K562 (cell line): ENCODE data around the gene SCAP. TPM values are rescaled to one million over a fixed set of nuclear protein-coding genes. Genes with fewer than 3 reads are reported as not detected.
"Not testable (repeated sequence)": the region's sequence is repeated elsewhere in the genome, so short reads cannot be mapped to it uniquely, and the experiment has no call there.

Experiments used
- ATAC-seq: fragments of 200-7000 bp; cut with Tn5 transposase; 3 replicates; pipeline ENCODE4 v1.9.1; 2020; ENCODE audit warnings: moderate library complexity
- BruUV-seq: library from RNA; stranded (reverse); fragments of 400-500 nt; replicated peaks from 2 replicates; lab custom pipeline; 2021; lab: Mats Ljungman, UMichigan
- CTCF ChIA-PET: fragments of 300-600 bp; formaldehyde crosslinking; extraction: SDS; loops from one replicate; lab custom pipeline; 2021; ENCODE audit warnings: low intra/inter-chr PET ratio; lab: Yijun Ruan, JAX
- POLR2A ChIA-PET: fragments of 300-600, 350-650 bp; sonication (Branson Sonifier 250); formaldehyde crosslinking; extraction: SDS; loops from one replicate; lab custom pipeline; 2021; ENCODE audit warnings: antibody characterized with exemption, inconsistent platforms; lab: Yijun Ruan, JAX
- DNase-seq, 4 experiments: peaks; one replicate each; pipeline versions ENCODE4 v3.0.0 to v3.0.0-alpha.2; 2011 to 2018; ENCODE audit warnings: low spot score in 3 of 4, mixed read lengths in 3 of 4; ENCODE audit errors: extremely low read depth in 1 of 4
- FAIRE-seq: peaks from 2 replicates; lab custom pipeline; 2011; peaks lifted over from hg19 to GRCh38; lab: Jason Lieb, UNC
- H2AFZ ChIP-seq: 2 replicates; pipeline ENCODE4 v1.6.0; 2011; ENCODE audit warnings: low read depth, low read length, control low read depth, inconsistent platforms
- H3K27ac ChIP-seq: fragments of 200-600 bp; 3 replicates; pipeline ENCODE4 v1.8.0; 2011; ENCODE audit warnings: low read depth, mild to moderate bottlenecking, control low read depth, inconsistent platforms, low read length, moderate library complexity, mixed read lengths; ENCODE audit errors: extremely low read depth
- H3K27me3 ChIP-seq, 2 experiments: fragments of 300-600 bp in 1 of 2; 2 replicates in 1 of 2; 3 replicates in 1 of 2; pipeline versions ENCODE4 v1.6.0 to v1.8.0; 2011; ENCODE audit warnings: inconsistent platforms in 2 of 2, low read length in 2 of 2, mild to moderate bottlenecking in 1 of 2, mixed read lengths in 1 of 2, moderate library complexity in 1 of 2; ENCODE audit not compliant: control insufficient read depth in 2 of 2, insufficient read depth in 2 of 2
- H3K36me3 ChIP-seq: fragments of 300-600 bp; 3 replicates; pipeline ENCODE4 v1.8.0; 2011; ENCODE audit warnings: mild to moderate bottlenecking, low read length, inconsistent platforms; ENCODE audit not compliant: control insufficient read depth, insufficient read depth
- H3K4me1 ChIP-seq, 2 experiments: fragments of 200-600 bp in 1 of 2; replicated peaks in 1 of 2; 2 replicates in 1 of 2; 3 replicates in 1 of 2; pipeline versions ENCODE4 v1.5.1 to v1.8.0; 2011; ENCODE audit warnings: inconsistent platforms in 2 of 2, low read length in 2 of 2, mild to moderate bottlenecking in 1 of 2, mixed read lengths in 1 of 2, moderate library complexity in 1 of 2; ENCODE audit not compliant: control insufficient read depth in 2 of 2, insufficient read depth in 2 of 2
- H3K4me2 ChIP-seq: 2 replicates; pipeline ENCODE4 v1.6.1; 2011; ENCODE audit warnings: low read length, control low read depth, inconsistent platforms, mixed read lengths; ENCODE audit not compliant: insufficient read depth
- H3K4me3 ChIP-seq: fragments of 200-600 bp; sonication (generic), shearing (Covaris generic); 2 replicates; pipeline ENCODE4 v1.5.1; 2016; ENCODE audit warnings: control low read depth, inconsistent platforms
- H3K79me2 ChIP-seq: fragments of 200-600 bp; 3 replicates; pipeline ENCODE4 v1.8.0; 2011; ENCODE audit warnings: low read length, inconsistent platforms; ENCODE audit not compliant: control insufficient read depth, insufficient read depth
- H3K9ac ChIP-seq, 2 experiments: 2 replicates each; pipeline versions ENCODE4 v1.6.0 to v1.6.1; 2011; ENCODE audit warnings: low read depth in 2 of 2, low read length in 2 of 2, control low read depth in 1 of 2, inconsistent platforms in 1 of 2, mild to moderate bottlenecking in 1 of 2, mixed read lengths in 1 of 2; ENCODE audit not compliant: insufficient read depth in 1 of 2
- H3K9me1 ChIP-seq: one replicate; pipeline ENCODE4 v1.6.0; 2011; ENCODE audit warnings: inconsistent platforms, mild to moderate bottlenecking, low read length, moderate library complexity; ENCODE audit not compliant: control insufficient read depth, insufficient read depth
- H3K9me3 ChIP-seq: replicated peaks from 2 replicates; pipeline ENCODE4 v1.5.1; 2011; ENCODE audit warnings: low read depth, low read length, inconsistent platforms; ENCODE audit not compliant: control insufficient read depth, insufficient read depth
- H4K20me1 ChIP-seq: replicated peaks from 2 replicates; pipeline ENCODE4 v1.6.1; 2011; ENCODE audit warnings: low read length, inconsistent platforms, mixed read lengths; ENCODE audit not compliant: control insufficient read depth, insufficient read depth
- ATF7 ChIP-seq: fragments of 450-650 bp; IDR thresholded peaks from 2 replicates; pipeline ENCODE4 v1.7.1; 2014; ENCODE audit warnings: mild to moderate bottlenecking, moderate library complexity
- CEBPB ChIP-seq: fragments of 450-650 bp; IDR thresholded peaks from 2 replicates; pipeline ENCODE4 v1.6.1; 2016; ENCODE audit warnings: missing genetic modification characterization, missing compliant biosample characterization
- CEBPG ChIP-seq, 3 experiments: fragments of 200-800 bp in 1 of 3; sonication (Bioruptor generic) in 1 of 3; sonication (generic) in 1 of 3; formaldehyde crosslinking in 1 of 3; IDR thresholded peaks in 2 of 3; conservative IDR thresholded peaks in 1 of 3; 2 replicates each; pipeline versions ENCODE4 v1.6.1 to v1.8.0; 2016 to 2022; ENCODE audit warnings: missing compliant biosample characterization in 2 of 3, missing genetic modification characterization in 2 of 3, mild to moderate bottlenecking in 1 of 3, missing genetic modification reagents in 1 of 3
- WGBS: fragments of 100-300 bp; shearing (Covaris generic); methylation state at CpG from one replicate; pipeline ENCODE4 v1.1.6; 2016; ENCODE audit warnings: low coverage, mixed read lengths; ENCODE audit not compliant: insufficient coverage; ENCODE audit errors: missing lambda C conversion rate; 5-methylcytosine and 5-hydroxymethylcytosine counted together
- in situ Hi-C: fragments of 300-500 bp; cut with MboI; formaldehyde crosslinking; loops from 4 replicates; pipeline ENCODE4 v1.15.0; 2018; ENCODE audit warnings: inconsistent platforms, mixed read lengths
- intact Hi-C: fragments of 100-400 bp; cut with micrococcal nuclease; formaldehyde crosslinking; loops from 2 replicates; pipeline ENCODE4 v1.14.2; 2022
- polyA plus RNA-seq, 8 experiments: library from polyadenylated mRNA; depleted of rRNA in 4 of 8; stranded (reverse) in 5 of 8; unstranded in 3 of 8; fragments of >200 nt; fragmentation: Nextera tagmentation in 2 of 8; fragmentation: Illumina TruSeq in 1 of 8; extraction: Ambion mirVana in 2 of 8; extraction: Trizol in 1 of 8; gene quantifications; 2 replicates each; pipeline versions ENCODE4 v1.2.1 to v1.2.3, GENCODE V29; 2011 to 2014; ENCODE audit warnings: inconsistent platforms in 1 of 8, missing spikeins in 1 of 8
- total RNA-seq, 7 experiments: library from RNA; depleted of rRNA in 6 of 7; stranded (reverse); fragments of >200 nt in 6 of 7; fragmentation: Illumina TruSeq in 2 of 7; extraction: Trizol in 2 of 7; gene quantifications; 2 replicates each; pipeline versions ENCODE4 v1.2.1 to v1.2.3, GENCODE V29; 2011 to 2021; ENCODE audit warnings: low replicate concordance in 1 of 7
- TF ChIP-seq, protein P1 (sequence below), 2 experiments: IDR thresholded peaks; 2 replicates each; pipeline ENCODE4 v1.6.1; 2011; ENCODE audit warnings: borderline replicate concordance in 1 of 2, control low read depth in 1 of 2, low read depth in 1 of 2, low read length in 1 of 2, mild to moderate bottlenecking in 1 of 2, mixed read lengths in 1 of 2, moderate library complexity in 1 of 2; ENCODE audit not compliant: insufficient read depth in 1 of 2, insufficient read length in 1 of 2, poor library complexity in 1 of 2, severe bottlenecking in 1 of 2; ENCODE audit errors: extremely low read depth in 1 of 2
- TF ChIP-seq, protein P2 (sequence below): fragments of 450-650 bp; IDR thresholded peaks from 2 replicates; pipeline ENCODE4 v1.7.0; 2016; ENCODE audit warnings: borderline replicate concordance

The SCAP gene
- total and polyA plus RNA-seq, 9 of the 15 experiments (the other 6 are each of a cell fraction or from before 2014, with no cell fraction given) = 2.6 to 104 (median 37.8) TPM

DNA sequence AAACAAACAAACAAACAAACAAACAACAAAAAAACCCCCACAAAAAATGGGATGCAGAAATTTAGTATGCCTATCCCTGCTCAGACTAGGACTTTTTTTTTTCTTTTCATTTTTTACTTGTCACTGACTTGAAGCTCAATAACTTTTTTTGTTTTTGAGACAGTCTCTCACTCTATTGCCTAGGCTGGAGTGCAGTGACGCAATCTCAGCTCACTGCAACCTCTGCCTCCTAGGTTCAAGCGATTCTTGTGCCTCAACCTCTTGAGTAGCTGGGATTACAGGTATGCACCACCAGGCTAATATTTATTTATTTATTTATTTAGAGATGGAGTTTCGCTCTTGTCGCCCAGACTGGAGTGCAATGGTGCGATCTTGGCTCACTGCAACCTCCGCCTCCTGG lies 29.5 kb upstream of the SCAP start:
- H3K9me3 ChIP-seq; H3K4me2 ChIP-seq; H3K4me3 ChIP-seq; ATAC-seq; H3K9me1 ChIP-seq; in situ Hi-C loops; intact Hi-C loops; H3K9ac ChIP-seq; H3K79me2 ChIP-seq; H3K27me3 ChIP-seq; DNase-seq; H4K20me1 ChIP-seq; H3K27ac ChIP-seq; BruUV-seq; FAIRE-seq; H2AFZ ChIP-seq; TF ChIP-seq CEBPG (CRISPR knock-in tag; IDR thresholded peaks at IDR 0.05): not testable (repeated sequence)
- CTCF ChIA-PET = interaction anchor here (0.6 kb wide), 1 partner anchor 17 kb away, joined by 3 read pairs; no protein-coding TSS in a partner anchor
- POLR2A ChIA-PET = interaction anchor here (1.4 to 2.0 kb wide), 3 partner anchors 10 to 26 kb away, joined by 5 to 7 read pairs (median 6); no protein-coding TSS in a partner anchor
- Histone ChIP-seq H3K36me3 (peaks cover 76% of the 10 kb centered on the region), H3K4me1 (peaks cover 14 to 17% of the 10 kb centered on the region in 2 experiments; a peak in 4 of 5 replicates)
- 94% methylated on average over 6 of the region's 6 CpGs for WGBS
- peak; percentile 81 for TF ChIP-seq CEBPB (tag)
- peak; percentile 22 to 55; a peak in 3 of 4 replicates for TF ChIP-seq CEBPG (tag; conservative IDR thresholded peaks at IDR 0.05 in 1 of 2, IDR thresholded peaks at IDR 0.05 in 1 of 2)

DNA sequence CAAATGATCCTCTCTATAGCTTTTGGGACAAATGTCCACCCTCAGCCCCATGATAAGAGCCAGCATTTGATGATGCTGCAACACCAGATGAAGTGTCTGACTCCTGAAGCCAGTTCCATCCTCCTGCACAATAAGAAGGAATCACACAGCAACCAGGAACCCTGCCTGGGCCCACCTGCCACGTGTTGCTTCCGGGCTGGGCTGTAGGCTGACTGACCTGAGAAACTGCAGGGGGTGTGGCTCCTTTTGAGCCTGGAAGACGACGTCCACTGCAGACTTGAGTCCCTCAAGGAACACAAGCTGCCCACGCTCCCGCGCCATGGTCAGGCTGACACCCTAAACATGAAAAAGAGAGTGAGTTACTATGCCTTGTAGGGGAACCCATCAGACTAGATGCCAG lies 28.4 kb upstream of the SCAP start:
- H3K27me3 ChIP-seq = no peaks in the 10 kb centered on the region
- H3K4me1 ChIP-seq = peaks cover 14 to 20% of the 10 kb centered on the region in 2 experiments; a peak in 4 of 5 replicates
- FAIRE-seq (no peak), DNase-seq (peak; percentile 36 to 55 (median 42)), ATAC-seq (peak; percentile 51)
- in situ Hi-C loops = no loop called here
- H3K9me3 ChIP-seq = no peaks in the 10 kb centered on the region
- POLR2A ChIA-PET = interaction anchor here (1.4 to 3.2 kb wide), 5 partner anchors 8 to 25 kb away, joined by 4 to 12 read pairs (median 6); partner anchors contain the start of gene ELP6
- peak overlapping the region in 1 of 2 experiments; percentile 5; a peak in 1 of 4 replicates for H3K9ac ChIP-seq
- H4K20me1 ChIP-seq = no peaks in the 10 kb centered on the region
- WGBS = 64% methylated on average over 7 of the region's 7 CpGs
- no TSS peak for BruUV-seq
- peaks cover 72% of the 10 kb centered on the region for H3K36me3 ChIP-seq
- CTCF ChIA-PET = no interaction called here
- peaks cover 3% of the 10 kb centered on the region for H3K9me1 ChIP-seq
- no peak overlapping the region for H2AFZ ChIP-seq
- peaks cover 6% of the 10 kb centered on the region; the same call in 1 of the 3 replicates for H3K79me2 ChIP-seq
- no peak overlapping the region for H3K4me2 ChIP-seq
- intact Hi-C loops = no loop called here
- no peak overlapping the region for H3K4me3 ChIP-seq
- H3K27ac ChIP-seq = peak overlapping the region; percentile 8; the same call in 1 of the 3 replicates
- TF ChIP-seq ATF7 = no peak
- TF ChIP-seq, protein P1, sequence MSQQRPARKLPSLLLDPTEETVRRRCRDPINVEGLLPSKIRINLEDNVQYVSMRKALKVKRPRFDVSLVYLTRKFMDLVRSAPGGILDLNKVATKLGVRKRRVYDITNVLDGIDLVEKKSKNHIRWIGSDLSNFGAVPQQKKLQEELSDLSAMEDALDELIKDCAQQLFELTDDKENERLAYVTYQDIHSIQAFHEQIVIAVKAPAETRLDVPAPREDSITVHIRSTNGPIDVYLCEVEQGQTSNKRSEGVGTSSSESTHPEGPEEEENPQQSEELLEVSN (IDR thresholded peaks at IDR 0.05; ENCODE audit: borderline replicate concordance in 1 of 2, extremely low read depth in 1 of 2, insufficient read depth in 1 of 2, insufficient read length in 1 of 2, low read depth in 1 of 2, low read length in 1 of 2, poor library complexity in 1 of 2, severe bottlenecking in 1 of 2) = peak in 1 of 2 experiments; percentile 81
- TF ChIP-seq, protein P2, sequence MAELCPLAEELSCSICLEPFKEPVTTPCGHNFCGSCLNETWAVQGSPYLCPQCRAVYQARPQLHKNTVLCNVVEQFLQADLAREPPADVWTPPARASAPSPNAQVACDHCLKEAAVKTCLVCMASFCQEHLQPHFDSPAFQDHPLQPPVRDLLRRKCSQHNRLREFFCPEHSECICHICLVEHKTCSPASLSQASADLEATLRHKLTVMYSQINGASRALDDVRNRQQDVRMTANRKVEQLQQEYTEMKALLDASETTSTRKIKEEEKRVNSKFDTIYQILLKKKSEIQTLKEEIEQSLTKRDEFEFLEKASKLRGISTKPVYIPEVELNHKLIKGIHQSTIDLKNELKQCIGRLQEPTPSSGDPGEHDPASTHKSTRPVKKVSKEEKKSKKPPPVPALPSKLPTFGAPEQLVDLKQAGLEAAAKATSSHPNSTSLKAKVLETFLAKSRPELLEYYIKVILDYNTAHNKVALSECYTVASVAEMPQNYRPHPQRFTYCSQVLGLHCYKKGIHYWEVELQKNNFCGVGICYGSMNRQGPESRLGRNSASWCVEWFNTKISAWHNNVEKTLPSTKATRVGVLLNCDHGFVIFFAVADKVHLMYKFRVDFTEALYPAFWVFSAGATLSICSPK = no peak
